Glomerular endothelial cell (primary cell): ENCODE measurements around the gene PEX11G. TPM values are rescaled to one million over a fixed set of nuclear protein-coding genes. Genes with fewer than 3 reads are reported as not detected.

Experiments used
- DNase-seq: peaks from one replicate; pipeline ENCODE4 v3.0.0-alpha.2; 2011; ENCODE audit warnings: low read depth, low spot score; ENCODE audit errors: extremely low read depth
- total RNA-seq: library from RNA; depleted of rRNA; stranded (reverse); fragments of >200 nt; gene quantifications from 2 replicates; pipeline ENCODE4 v1.2.3, GENCODE V29; 2015

Gene PEX11G
- total RNA-seq, 1 donor from 2014 or later, result 4.1 TPM

DNA sequence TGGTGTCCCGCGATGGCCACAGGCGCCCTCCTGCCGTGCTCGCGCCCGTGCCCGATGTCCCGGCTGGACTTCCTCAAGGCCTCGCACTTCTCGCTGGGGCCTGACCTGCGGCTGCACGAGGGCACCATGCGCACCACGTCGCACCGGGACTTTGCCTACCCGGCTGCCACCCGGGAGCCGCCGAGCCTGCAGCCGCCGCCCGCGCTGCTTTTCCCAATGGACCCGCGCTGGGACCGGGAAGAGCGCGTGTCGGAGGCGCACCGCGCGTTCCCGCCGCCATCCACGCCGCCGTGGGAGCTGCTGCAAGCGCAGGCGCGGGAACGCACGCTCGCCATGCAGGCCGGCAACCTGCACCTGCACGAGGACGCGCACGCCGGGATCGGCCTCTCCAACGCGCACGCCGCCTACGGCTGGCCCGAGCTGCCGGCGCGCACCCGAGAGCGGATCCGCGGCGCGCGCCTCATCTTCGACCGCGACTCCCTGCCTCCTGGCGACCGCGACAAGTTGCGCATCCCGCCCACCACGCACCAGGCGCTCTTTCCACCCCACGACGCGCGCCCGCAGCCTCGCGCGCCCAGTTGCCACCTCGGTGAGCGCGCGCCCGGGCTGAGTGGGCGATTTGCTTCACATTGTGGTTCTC, 12.1 kb upstream of the PEX11G start:
- DNase-seq, result no peak

DNA sequence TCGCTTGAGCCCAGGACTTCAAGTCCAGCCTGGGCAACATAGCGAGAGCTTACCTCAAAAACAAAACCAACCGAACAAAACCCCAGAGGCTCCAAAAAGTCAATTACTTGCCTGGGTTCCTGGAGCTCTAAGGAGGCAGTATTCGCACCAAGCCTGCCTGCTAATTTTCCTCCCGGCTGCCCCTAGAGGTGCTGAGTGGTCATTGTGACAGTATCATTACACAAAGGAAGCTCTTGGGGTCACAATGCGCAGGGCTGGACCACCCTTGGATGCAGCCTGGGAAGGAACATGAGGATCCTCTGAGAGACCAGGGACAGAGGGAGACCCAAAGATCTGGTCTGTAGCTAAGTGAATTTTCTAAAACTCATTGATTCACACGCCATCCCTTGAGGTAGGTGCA, 8.5 kb upstream of the PEX11G start:
- DNase-seq, result no peak

DNA sequence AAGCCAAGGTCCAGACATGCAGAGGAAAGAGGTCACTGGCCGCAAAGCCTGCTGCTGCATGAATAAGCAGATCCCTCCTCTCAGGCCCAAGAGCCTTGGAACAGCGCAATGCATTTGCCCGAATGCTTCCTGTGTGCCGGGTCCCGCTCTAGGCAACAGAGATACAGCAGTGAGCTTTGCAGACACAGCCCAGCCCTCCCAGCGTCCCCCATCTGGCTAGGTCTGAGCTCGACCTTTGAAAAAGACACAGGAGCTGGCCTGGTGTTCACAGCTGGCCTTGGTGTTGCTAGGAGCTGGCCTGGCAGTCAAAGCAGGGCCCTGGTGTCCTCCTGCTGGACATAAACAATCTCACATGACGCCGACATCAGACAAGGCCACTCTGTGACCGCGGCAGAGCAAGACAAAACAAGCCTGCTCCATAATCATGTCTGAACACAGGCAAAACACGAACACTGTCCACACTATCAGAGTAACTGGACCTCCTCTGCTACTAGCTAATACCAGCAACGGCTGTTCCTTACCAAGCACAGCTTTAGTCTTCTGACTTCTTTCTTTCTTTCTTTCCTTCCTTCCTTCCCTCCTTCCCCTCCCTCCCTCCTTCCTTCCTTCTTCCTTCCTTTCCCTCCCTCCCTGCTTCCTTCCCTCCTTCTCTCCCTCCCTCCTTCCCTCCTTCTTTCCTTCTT, 5.7 kb upstream of the PEX11G start:
- no peak for DNase-seq

DNA sequence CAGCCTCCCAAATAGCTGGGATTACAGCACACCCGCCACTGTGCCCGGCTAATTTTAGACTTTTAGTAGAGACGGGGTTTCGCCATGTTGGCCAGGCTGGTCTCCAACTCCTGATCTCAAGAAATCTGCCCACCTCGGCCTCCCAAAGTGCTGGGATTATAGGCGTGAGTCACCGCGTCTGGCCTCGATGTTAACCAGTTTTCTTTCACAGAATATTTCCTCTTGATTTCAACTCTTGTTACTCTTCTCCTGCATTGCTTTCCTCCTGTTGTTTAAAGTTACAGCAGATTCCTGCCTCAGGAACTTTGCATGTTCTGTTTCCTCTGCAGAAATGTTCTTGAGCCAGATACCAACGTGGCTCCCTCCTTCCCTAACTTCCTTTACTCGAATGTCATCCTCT, 3.7 kb upstream of the PEX11G start:
- DNase-seq, result peak; percentile 36

DNA sequence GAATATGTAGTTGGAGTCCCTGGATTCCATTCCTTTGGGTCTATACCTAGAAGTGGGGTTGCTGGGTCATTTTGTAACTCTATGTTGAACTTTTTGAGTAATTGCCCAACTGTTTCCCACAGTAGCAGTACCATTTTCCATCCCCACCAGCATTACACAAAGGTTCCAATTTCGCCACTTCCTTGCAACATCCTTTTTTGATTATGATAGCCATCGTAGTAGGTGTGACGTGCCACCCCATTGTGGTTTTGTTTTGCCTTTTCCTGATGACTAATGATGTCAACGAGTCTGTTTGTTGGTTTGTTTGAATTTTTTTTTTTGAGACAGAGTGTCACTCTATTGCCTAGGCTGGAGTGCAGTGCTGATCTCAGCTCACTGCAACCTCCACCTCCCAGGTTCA, 3.3 kb upstream of the PEX11G start:
- DNase-seq, result peak; percentile 77

DNA sequence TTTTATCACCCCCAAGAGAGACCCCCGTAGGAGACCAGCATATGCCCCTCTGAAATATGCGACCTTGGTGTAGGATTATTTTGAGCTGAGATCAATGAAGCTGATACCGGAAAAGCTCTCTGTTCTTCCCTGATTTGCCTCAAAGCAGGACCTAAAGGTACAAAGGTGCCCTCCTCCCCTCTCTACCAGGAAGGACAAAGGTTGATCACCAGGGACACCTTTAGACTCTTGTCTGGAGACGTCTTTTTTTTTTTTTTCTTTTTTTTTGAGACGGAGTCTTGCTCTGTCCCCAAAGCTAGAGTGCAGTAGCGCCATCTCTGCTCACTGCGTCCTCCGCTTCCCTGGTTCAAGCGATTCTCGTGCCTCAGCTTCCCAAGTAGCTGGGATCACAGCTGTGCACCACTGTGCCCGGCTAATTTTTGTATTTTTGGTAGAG, 792 bp upstream of the PEX11G start:
- DNase-seq, result no peak

DNA sequence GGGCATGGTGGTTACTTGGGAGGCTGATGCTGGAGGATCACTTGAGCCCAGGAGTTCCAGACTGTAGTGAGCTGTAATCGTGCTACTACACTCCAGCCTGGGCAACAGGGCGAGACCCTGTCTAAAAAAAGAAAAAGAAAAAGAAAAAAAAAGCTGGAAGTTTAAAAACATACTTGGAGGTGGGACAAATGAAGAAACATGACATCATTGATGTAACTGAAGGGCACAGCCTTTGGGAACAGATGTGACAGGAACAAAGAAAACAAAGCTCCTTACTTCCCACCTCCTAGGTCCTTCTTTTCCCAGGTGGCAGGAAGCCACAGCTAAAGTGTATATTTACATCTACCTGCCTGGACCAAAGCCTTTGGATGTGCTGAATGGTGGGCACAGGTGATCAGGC, 1.9 kb downstream of the PEX11G start:
- no peak for DNase-seq

DNA sequence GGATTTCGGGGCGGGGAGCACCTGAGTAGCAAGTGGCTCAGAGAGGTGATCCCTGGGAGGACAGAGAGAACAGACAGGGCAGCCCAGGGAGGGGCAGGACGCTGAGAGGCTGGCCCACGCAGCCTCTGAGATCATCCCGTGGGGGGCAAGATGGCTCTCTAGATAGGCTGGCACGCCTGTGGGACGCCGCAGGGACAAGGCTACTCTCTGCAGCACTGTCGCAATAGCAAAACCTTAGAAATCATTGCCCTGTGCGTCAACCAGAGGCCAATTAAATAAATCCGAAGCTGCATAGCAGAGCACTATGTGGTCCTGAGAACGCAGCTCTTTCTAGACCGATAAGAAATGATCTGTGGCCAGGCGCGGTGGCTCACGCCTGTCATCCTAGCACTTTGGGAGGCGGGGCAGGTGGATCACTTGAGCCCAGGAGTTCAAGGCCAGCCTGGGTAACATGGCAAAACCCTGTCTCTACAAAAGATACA, 5.1 kb downstream of the PEX11G start:
- DNase-seq, result no peak

DNA sequence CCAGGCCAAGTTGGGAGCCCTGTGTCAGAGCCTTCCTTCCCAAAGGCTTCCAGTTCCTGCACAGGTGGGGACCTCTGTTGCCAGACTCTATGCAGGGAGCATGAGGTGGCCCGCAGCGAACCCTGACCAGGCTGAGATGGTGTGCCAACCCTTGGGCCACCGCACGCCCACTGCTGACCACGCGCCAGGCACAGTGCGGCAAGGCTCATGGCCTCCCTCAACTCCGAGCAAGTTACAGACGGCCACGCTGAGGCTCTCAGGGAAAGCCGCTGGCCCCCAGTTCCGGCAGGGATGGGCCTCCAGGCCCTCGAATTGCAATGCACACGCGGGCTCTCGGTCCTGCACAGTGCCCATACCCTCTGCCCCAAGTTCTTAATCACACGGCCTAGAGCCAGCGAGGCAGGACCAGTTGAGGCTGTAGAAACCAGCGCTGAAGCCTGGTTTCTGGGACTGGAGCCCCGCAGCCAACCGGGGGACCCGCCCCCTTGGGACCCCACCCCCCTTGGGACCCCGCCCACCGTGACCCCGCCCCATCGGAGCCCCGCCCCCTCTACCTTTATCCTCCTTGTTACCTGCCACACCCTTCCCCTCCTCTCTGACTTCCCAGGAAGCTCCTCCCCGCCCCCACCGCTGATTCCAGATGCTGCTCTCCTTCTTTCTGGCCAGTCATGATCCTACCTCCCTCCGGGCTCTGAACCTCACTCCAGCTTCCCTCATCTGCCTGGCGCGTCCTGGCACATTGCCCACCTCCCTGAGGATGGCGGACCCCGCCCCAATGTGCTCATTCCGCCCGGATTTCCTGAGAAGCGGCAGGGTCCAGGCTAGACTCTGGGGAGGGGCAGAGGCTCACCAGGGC, 6.0 kb downstream of the PEX11G start:
- no peak for DNase-seq

DNA sequence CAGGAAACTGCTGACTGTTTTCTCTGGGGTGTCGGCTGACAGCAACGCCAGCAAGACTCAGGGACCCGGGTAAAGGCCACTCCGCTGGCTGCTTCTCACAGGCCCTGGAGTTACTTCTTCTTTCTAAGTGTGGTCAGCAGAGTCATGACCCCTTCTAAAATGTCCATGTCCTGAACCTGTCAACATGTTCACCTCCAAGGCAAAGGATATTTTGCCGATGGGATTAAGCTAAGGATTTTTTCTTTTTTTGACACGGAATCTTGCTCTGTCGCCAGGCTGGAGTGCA, 7.9 kb downstream of the PEX11G start:
- no peak for DNase-seq

DNA sequence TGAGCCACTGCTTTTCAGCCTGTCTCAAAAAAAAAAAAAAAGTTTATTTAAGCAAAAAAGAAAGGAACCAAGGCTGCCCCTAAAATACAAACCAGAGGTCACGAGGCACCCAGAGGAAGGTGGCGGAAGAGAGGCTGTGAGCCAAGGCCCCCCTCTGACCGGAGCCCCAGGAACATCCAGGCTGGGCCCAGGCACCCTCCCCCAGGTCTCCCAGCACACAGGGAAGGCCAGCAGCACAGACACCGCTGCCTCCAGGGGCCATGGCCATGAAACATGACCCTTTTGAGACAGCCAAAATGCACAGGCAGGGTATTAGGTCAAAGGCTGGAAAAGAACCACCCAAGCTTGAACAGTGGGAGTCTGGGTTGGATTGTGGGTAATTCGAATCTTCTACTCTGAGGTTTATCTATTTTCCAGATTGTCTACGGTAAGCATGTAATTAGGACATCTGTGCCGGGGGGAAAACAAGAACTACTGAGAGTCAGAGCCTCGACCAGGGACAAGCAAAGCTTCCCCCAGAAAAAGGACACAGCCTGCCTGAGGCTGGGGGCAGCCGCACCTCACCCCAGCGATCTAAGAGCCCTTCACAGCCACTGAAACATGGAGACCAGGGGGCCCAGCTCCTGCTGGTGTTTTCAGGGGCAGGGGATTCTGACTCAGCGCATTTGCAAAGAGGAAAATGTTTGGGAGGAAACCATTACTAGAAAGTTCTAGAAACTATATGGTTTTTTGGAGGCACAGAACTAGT, 8.4 kb downstream of the PEX11G start:
- no peak for DNase-seq

DNA sequence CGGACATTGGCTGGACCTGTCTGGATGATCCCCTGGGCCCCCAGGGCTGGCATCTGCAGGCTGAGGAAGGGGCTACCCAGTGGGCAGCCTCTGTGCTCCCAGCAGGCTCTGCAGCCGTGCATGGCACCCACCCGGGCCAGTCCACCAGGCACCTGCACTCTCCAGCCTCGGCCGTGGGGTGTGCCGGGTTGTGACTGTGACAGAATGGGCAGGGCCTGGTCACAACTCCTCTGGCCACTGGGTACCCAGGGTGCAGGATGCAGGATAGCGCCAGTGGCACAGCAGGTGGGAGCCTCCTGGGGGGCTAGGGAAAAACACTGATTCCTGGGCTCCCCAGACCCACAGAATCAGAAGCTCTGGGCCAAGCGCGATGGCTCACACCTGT, 10.0 kb downstream of the PEX11G start:
- no peak for DNase-seq

DNA sequence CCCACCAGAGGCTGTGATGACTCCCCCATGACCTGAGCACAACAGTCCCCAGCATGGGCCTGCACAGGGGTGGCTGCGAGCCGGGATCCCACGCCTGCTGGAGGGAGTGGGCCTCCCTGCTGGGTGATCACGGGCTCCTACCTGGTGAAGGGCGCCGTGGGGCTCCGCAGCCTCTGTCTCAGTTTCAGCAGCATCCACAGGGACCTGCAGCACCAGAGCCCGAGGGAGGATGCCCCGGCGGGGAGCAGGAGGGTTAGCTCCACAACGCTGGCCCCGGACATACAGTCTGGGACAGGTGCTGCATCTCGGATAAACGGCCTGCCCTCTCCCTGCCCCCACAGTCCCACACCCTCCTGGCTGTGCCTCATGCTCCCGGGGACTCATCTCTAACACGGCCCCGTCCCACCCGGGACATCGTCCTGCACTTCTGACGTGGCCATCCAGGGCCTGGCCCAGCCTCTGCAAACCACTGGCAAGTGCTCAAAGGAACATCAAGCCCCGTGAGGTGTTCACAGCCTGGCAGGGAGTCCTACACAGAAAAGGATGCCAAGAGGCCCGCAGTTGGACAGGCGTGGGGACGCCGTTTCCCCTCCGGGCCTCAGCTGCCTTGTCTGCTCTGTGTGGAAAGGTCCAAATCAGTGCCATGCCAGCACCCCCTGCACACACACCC, 10.5 kb downstream of the PEX11G start:
- no peak for DNase-seq

DNA sequence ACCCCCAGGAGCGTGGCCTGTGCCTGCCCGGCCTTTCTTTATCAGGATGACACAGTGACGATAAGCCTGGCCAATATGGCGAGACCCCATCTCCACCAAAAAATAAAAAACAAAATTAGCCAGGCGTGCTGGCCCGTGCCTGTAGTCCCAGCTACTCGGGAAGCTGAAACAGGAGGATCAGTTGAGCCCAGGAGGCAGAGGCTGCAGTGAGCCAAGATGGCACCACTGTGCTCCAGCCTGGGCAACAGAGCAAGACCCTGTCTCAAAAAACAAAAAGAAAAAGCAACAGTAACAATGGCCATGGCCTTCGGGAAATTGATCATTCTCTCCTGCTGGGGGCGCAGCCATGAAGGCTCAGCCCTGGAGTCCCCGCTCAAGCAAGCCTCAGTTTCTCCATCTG, 11.1 kb downstream of the PEX11G start:
- DNase-seq, result no peak

DNA sequence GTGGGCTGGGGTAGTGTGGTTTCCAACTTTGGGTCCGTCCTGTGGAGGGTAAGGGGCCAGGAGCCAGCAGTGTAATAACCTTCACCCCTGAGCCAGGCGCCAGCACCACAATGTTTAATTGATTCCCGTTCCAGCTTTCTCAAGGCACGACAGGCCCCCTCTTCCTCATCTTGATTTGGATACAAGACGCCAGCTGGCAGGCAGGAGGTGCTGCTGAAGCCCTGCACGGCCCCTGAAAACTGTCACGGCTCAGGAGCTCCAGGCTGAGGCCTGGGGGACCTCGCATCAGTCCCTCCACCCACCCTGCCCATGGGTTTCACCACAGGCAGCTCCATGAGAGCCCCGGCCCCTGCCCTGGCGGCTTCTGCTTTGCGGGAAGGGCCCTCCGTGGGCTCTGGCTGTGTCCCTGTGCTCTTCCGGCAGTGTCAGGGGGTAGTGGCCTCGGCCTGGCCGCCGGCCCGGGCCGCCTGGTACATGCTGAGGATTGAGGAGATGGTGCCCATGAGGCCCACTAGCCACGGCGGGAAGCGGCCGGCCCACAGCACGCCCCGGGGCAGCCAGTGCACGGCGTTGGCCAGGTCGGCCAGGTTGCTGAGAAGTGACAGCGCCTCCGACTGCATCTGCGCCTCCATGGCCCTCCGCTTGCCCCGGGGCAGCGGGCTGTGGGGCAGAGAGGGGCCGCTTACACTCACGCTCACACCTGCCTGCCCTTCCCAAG, 11.9 kb downstream of the PEX11G start:
- no peak for DNase-seq

DNA sequence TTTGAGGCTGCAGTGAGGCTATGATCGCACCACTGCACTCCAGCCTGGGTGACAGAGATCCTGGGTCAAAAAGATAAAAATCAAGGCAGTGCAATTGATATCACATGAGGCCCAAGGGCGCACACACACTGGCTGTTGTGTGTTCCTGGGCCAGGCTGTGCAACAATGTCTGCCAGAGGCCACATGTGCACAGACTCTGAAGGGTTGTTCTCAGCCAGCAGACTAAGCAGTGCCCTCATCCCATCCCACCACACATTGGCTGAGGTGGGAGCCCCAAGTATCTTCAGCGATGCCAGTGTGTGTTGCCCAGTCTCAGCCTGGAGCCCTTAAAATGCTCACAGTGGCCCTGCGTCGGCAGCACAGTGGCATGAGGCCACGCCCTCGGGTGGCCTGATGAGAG, 12.6 kb downstream of the PEX11G start:
- no peak for DNase-seq

DNA sequence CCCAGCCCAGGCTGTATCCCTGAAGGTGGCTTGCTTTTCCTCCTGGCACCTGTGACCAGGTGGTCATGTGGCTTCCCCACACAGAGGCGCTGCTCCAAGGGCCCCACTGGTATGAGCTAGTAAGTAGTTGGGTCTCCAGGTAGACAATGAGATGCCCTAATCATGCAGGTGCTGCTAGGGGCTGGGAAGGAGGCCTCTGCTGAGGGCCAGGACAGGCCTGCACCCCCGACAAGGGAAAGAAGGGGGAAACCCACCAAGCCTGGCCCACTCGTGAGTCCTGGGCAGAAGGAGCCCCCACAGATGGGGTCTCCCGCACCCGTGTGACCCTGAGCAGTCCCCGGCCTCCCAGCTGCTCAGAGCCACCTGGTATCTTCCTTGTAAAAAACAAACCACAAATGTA, 13.2 kb downstream of the PEX11G start:
- no peak for DNase-seq

DNA sequence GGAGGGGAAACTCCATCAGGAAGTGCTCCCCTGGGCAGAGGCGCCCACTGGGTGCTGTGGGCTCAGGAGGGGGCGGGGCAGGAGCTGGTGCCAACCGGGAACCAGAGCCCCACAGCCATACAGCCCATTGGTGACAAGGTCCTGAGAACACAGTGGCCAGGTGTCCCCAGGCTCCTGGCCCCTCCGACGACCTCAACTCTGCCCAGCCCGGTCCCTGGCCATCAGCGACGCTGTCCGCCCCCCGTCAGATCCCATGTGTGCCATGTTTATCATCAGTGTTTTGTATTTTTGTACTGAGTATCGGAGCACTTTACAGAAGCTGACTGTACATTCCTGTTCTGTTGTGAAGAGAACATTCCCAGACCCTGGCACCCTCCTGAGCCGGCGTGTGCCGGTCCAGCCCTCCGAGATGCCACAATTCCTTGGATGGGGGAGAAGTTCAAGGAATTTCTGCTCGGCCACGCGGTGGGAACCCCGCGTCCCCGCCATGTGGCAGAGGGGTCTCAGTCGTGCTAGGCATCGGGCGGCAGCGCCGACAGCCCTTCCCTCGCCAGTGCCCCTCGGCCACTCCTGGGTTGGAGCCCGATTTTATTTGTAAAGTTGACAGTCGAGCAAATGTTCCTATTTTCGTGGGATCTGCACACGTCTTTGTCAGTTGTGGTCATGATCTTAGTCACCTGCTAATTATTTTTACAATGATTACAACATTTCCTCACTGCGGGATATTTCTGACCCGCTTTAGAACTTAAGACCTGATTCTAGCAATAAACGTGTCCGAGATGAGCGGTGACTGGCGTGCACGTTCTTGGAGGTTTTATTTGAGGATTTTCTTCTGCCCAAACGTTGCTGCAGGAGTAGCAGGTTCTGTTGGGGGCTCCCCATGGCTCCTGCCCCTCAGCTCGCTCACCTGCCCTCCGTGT, 16.9 kb downstream of the PEX11G start:
- no peak for DNase-seq
